K562 (cell line): ENCODE results near the gene CNDP1. TPM values are rescaled to one million over a fixed set of nuclear protein-coding genes. Genes with fewer than 3 reads are reported as not detected.

Source experiments
- CXXC5 ChIP-seq: fragments of 250-450 bp; sonication (Bioruptor Pico); IDR thresholded peaks from 2 replicates; pipeline ENCODE4 v1.8.0; 2022; ENCODE audit warnings: inconsistent platforms, mild to moderate bottlenecking, moderate library complexity
- ELF4 ChIP-seq: fragments of 450-650 bp; formaldehyde crosslinking; IDR thresholded peaks from 2 replicates; pipeline ENCODE4 v1.4.0; 2022; ENCODE audit warnings: missing genetic modification characterization
- ESRRA ChIP-seq: fragments of 450-650 bp; IDR thresholded peaks from 2 replicates; pipeline ENCODE4 v1.6.1; 2014; ENCODE audit warnings: low read depth, mild to moderate bottlenecking, moderate library complexity, borderline replicate concordance
- L3MBTL2 ChIP-seq: fragments of 450-650 bp; IDR thresholded peaks from 2 replicates; pipeline ENCODE4 v1.6.1; 2016; ENCODE audit warnings: mild to moderate bottlenecking, moderate library complexity
- MAFF ChIP-seq: IDR thresholded peaks from 2 replicates; pipeline ENCODE4 v1.6.1; 2012; ENCODE audit warnings: low read length, improper control_type of control experiment
- MAZ ChIP-seq, 2 experiments: fragments of 450-650 bp in 1 of 2; sonication (generic) in 1 of 2; formaldehyde crosslinking; IDR thresholded peaks in 1 of 2; conservative IDR thresholded peaks in 1 of 2; 2 replicates each; pipeline versions ENCODE4 v1.4.0 to v1.5.0; 2020; ENCODE audit warnings: mild to moderate bottlenecking in 1 of 2, missing genetic modification reagents in 1 of 2
- NFE2L1 ChIP-seq: fragments of 450-650 bp; IDR thresholded peaks from 2 replicates; pipeline ENCODE4 v1.6.1; 2016; ENCODE audit warnings: missing genetic modification characterization, low read depth, mild to moderate bottlenecking, missing compliant biosample characterization, moderate library complexity, borderline replicate concordance
- NR3C1 ChIP-seq: sonication (generic); formaldehyde crosslinking; IDR thresholded peaks from 2 replicates; pipeline ENCODE4 v1.8.1; 2022; ENCODE audit warnings: missing genetic modification reagents
- RAD51 ChIP-seq: fragments of 450-650 bp; IDR thresholded peaks from 2 replicates; pipeline ENCODE4 v1.7.1; 2016; ENCODE audit warnings: low read depth, mild to moderate bottlenecking, borderline replicate concordance
- RFX7 ChIP-seq: fragments of 250-450 bp; sonication (Bioruptor Pico); IDR thresholded peaks from 2 replicates; pipeline ENCODE4 v1.5.1; 2021; ENCODE audit warnings: mild to moderate bottlenecking
- SMAD1 ChIP-seq: fragments of 150-350 bp; IDR thresholded peaks from 2 replicates; pipeline ENCODE4 v1.6.1; 2014; ENCODE audit warnings: low read length, low read depth; ENCODE audit not compliant: partially characterized antibody
- SNIP1 ChIP-seq: fragments of 450-650 bp; IDR thresholded peaks from 2 replicates; pipeline ENCODE4 v1.7.1; 2017; ENCODE audit warnings: low read depth, mild to moderate bottlenecking
- SNRNP70 ChIP-seq: fragments of 200-400 bp; formaldehyde crosslinking; optimal IDR thresholded peaks from 2 replicates; pipeline ENCODE3; 2017; ENCODE audit warnings: low read depth, low read length
- TCF7L2 ChIP-seq: fragments of 150-350 bp; IDR thresholded peaks from 2 replicates; pipeline ENCODE4 v1.6.1; 2016; ENCODE audit warnings: low read depth, mild to moderate bottlenecking, low read length, moderate library complexity
- ZKSCAN3 ChIP-seq: fragments of 250-450 bp; sonication (Bioruptor Pico); IDR thresholded peaks from 2 replicates; pipeline ENCODE4 v1.4.0; 2020
- ZNF174 ChIP-seq: fragments of 250-450 bp; sonication (Bioruptor Pico); IDR thresholded peaks from 2 replicates; pipeline ENCODE4 v1.4.0; 2020; ENCODE audit warnings: mild to moderate bottlenecking
- ZNF384 ChIP-seq: IDR thresholded peaks from 2 replicates; pipeline ENCODE4 v1.6.1; 2012; ENCODE audit warnings: low read depth, low read length, improper control_type of control experiment
- ZNF785 ChIP-seq: fragments of 250-450 bp; sonication (Bioruptor Pico); IDR thresholded peaks from 2 replicates; pipeline ENCODE4 v1.4.0; 2020; ENCODE audit warnings: mild to moderate bottlenecking
- polyA plus RNA-seq, 8 experiments: library from polyadenylated mRNA; depleted of rRNA in 4 of 8; stranded (reverse) in 5 of 8; unstranded in 3 of 8; fragments of >200 nt; fragmentation: Nextera tagmentation in 2 of 8; fragmentation: Illumina TruSeq in 1 of 8; extraction: Ambion mirVana in 2 of 8; extraction: Trizol in 1 of 8; gene quantifications; 2 replicates each; pipeline versions ENCODE4 v1.2.1 to v1.2.3, GENCODE V29; 2011 to 2014; ENCODE audit warnings: inconsistent platforms in 1 of 8, missing spikeins in 1 of 8
- total RNA-seq, 7 experiments: library from RNA; depleted of rRNA in 6 of 7; stranded (reverse); fragments of >200 nt in 6 of 7; fragmentation: Illumina TruSeq in 2 of 7; extraction: Trizol in 2 of 7; gene quantifications; 2 replicates each; pipeline versions ENCODE4 v1.2.1 to v1.2.3, GENCODE V29; 2011 to 2021; ENCODE audit warnings: low replicate concordance in 1 of 7
- TF ChIP-seq, protein P1 (sequence below): fragments of 250-450 bp; sonication (Bioruptor Pico); IDR thresholded peaks from 2 replicates; pipeline ENCODE4 v1.8.0; 2021; ENCODE audit warnings: borderline replicate concordance, mild to moderate bottlenecking, moderate library complexity; ENCODE audit not compliant: poor library complexity, severe bottlenecking
- TF ChIP-seq, protein P2 (sequence below): sonication (generic); formaldehyde crosslinking; IDR thresholded peaks from 2 replicates; pipeline ENCODE4 v1.4.0; 2020; ENCODE audit warnings: mild to moderate bottlenecking, missing genetic modification reagents
- TF ChIP-seq, protein P3 (sequence below): fragments of 250-450 bp; sonication (Bioruptor Pico); IDR thresholded peaks from 2 replicates; pipeline ENCODE4 v1.9.0; 2021; ENCODE audit warnings: mild to moderate bottlenecking
- TF ChIP-seq, protein P4 (sequence below), 2 experiments: IDR thresholded peaks in 1 of 2; conservative IDR thresholded peaks in 1 of 2; 2 replicates each; pipeline ENCODE4 v1.6.1; 2016; ENCODE audit warnings: low read depth in 2 of 2, mild to moderate bottlenecking in 1 of 2, missing compliant biosample characterization in 1 of 2, missing genetic modification characterization in 1 of 2, moderate library complexity in 1 of 2

CNDP1 gene
- total and polyA plus RNA-seq, 9 of the 15 experiments (the other 6 are each of a cell fraction or from before 2014, with no cell fraction given), result not detected

DNA sequence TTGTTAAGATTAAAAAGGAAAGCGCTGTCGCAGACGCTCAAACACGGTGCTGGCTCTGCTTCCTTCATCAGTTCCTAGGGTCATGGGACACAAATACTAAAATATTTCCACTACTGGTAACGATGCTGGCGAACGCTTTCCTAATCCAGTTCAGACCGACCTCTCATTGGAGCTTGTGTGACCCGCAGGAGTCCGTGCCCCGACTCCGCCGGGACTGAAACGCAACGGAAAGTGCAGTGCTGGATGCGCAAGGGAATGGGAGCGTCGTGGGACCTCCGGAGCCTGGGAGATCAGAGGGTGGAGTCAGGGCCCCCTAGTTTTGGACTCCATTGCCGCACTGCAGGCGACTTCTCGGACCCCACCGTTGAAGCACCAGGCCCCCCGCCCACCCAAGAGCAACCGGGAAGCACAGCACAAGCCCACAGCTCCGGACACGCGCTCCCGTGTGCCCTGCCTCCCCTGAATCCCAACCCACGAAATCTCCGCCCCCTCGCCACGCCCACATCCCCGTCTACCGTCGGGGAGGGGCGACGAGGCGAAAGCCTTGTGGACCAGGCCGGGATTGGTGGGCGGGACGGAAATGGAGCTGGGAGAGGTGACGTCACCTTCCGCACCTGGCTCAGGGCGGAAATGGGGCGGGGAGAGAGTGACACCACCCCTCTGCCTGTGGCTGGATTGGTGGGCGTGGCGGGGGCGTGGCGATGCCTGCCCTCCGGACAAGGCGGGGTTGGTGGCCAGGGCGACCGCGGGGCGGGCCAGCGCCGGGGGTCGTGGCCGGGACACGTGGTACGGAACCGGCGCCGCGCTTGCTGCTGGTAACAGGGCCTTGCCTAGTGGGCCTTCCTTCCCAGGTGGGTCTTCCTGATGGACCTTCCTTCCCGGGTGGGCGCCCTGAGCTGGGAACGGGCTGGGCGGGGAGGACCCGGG lies 38.5 kb upstream of the CNDP1 start, which contains the start of gene CNDP2 (continued):
- TF ChIP-seq SNRNP70 (no peak), SNIP1 (no peak), ZNF384 (no peak), ZNF174 (CRISPR knock-in tag) (no peak), ZNF785 (CRISPR knock-in tag) (no peak), CXXC5 (peak; percentile 58), NR3C1 (no peak), SMAD1 (no peak), NFE2L1 (tag) (no peak), ZKSCAN3 (CRISPR knock-in tag) (no peak), TCF7L2 (no peak), RAD51 (peak; percentile 83), MAZ (CRISPR knock-in tag; conservative IDR thresholded peaks at IDR 0.05 in 1 of 2, IDR thresholded peaks at IDR 0.05 in 1 of 2) (peak; percentile 49 to 58; a peak in 2 of 4 replicates), L3MBTL2 (0 out of 2 replicates have a peak, but pooled peaks have one; percentile 36), MAFF (no peak), RFX7 (CRISPR knock-in tag) (no peak), ESRRA (no peak), ELF4 (CRISPR knock-in tag) (no peak)
- TF ChIP-seq, protein P1, sequence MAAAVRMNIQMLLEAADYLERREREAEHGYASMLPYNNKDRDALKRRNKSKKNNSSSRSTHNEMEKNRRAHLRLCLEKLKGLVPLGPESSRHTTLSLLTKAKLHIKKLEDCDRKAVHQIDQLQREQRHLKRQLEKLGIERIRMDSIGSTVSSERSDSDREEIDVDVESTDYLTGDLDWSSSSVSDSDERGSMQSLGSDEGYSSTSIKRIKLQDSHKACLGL (CRISPR knock-in tag), result no peak
- TF ChIP-seq, protein P2, sequence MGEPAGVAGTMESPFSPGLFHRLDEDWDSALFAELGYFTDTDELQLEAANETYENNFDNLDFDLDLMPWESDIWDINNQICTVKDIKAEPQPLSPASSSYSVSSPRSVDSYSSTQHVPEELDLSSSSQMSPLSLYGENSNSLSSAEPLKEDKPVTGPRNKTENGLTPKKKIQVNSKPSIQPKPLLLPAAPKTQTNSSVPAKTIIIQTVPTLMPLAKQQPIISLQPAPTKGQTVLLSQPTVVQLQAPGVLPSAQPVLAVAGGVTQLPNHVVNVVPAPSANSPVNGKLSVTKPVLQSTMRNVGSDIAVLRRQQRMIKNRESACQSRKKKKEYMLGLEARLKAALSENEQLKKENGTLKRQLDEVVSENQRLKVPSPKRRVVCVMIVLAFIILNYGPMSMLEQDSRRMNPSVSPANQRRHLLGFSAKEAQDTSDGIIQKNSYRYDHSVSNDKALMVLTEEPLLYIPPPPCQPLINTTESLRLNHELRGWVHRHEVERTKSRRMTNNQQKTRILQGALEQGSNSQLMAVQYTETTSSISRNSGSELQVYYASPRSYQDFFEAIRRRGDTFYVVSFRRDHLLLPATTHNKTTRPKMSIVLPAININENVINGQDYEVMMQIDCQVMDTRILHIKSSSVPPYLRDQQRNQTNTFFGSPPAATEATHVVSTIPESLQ (CRISPR knock-in tag), result no peak
- TF ChIP-seq, protein P3, sequence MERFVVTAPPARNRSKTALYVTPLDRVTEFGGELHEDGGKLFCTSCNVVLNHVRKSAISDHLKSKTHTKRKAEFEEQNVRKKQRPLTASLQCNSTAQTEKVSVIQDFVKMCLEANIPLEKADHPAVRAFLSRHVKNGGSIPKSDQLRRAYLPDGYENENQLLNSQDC, result 0 out of 2 replicates have a peak, but pooled peaks have one; percentile 30
- TF ChIP-seq, protein P4, sequence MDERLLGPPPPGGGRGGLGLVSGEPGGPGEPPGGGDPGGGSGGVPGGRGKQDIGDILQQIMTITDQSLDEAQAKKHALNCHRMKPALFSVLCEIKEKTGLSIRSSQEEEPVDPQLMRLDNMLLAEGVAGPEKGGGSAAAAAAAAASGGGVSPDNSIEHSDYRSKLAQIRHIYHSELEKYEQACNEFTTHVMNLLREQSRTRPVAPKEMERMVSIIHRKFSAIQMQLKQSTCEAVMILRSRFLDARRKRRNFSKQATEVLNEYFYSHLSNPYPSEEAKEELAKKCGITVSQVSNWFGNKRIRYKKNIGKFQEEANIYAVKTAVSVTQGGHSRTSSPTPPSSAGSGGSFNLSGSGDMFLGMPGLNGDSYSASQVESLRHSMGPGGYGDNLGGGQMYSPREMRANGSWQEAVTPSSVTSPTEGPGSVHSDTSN (CRISPR knock-in tag; IDR thresholded peaks at IDR 0.05; ENCODE audit: low read depth), result peak; percentile 78
- TF ChIP-seq, protein P4 (tag; conservative IDR thresholded peaks at IDR 0.05; ENCODE audit: low read depth), result peak; percentile 77
